SIG-M5 treated with dmso at 0.1 percent for 504 hours (cell line): ENCODE data around the gene UBAP1L.
"Not testable (repeated sequence)": the region's sequence is repeated elsewhere in the genome, so short reads cannot be mapped to it uniquely, and the experiment has no call there.

Experiments used
- DNase-seq: peaks from one replicate; lab custom pipeline; 2025; ENCODE audit not compliant: unreplicated experiment; lab: John Stamatoyannopoulos, UW

UBAP1L gene

DNA sequence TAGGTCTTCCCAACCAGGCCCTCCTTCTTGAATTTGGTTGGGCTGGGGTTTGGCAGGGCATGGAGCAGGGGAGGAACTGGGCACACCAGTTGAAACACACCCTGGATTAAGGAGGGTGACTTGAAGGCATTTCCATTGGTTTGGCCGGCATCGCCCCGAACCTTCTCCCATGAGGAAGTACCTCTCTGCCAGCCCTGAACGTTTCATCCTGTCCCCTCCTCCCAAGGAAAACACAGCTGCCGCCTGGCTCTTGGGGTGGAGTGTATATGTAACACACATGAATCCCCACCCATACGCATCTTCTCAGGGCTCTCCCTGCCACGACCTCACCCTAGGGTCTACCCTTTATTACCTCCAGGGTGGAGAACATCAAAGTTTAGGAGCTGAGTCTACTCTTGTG is 14.6 kb downstream of the UBAP1L start:
- no peak for DNase-seq

DNA sequence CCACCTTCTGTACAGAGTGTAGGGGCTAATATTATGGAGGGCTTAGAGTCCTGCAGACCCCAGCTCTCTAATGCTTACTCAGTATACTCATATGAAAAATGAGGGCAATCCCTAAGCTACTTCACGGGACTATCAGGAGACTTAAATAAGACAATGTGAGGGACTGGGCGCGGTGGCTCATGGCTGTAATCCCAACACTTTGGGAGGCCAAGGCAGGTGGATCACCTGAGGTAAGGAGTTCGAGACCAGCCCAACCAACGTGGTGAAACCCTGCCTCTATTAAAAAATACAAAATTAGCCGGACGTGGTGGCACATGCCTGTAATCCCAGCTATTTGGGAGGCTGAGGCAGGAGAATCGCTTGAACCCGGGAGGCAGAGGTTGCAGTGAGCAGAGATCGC is 15.2 kb downstream of the UBAP1L start:
- not testable (repeated sequence) for DNase-seq

DNA sequence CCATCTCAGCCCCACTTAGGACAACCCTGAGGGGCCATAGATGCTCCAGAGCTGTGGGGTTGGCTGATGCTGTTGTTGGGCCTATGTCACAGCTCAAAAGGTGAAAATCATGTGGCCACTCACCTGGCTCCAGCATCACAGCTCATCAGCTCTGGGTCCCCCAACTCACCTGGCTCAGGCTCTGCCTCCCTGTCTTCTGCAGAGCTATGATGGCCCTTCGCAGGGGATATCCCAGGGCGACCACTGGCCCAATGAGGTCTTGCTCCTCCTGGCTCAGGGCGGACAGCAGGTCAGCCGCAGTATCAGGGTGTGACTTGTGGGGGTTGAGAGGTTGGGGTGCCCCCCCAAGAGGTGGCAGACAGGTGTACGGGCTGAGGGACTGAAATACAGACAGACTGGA is 15.7 kb downstream of the UBAP1L start:
- no peak for DNase-seq

DNA sequence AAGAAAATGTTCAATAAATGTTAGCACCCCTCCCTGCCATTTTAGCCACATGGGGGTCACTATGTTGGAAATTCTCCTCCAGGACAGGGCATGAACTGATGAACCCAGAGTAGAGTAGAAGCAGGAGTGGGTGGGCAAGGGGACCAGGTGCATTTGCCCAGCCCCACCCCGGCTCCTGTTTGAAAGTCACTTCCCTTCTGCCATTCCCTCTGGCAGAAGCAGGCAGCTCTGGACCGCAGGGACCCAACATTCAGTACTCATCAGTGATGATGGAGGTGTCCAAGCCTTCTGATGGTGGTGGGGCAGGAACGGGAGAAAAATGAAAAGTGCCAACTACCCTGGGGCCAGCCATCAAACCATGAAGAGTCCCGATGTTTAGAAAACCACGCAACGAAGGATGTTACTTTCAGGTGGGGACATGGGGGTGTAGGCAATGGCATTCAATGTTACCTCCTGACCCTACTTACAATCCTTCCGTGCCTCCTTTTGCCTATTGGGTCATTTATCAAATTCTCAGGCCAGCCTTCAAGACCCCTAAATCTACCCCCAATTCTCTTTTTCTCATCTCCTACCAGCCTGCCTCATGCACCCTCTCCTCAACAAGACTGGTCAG is 17.2 kb downstream of the UBAP1L start:
- DNase-seq, result no peak

DNA sequence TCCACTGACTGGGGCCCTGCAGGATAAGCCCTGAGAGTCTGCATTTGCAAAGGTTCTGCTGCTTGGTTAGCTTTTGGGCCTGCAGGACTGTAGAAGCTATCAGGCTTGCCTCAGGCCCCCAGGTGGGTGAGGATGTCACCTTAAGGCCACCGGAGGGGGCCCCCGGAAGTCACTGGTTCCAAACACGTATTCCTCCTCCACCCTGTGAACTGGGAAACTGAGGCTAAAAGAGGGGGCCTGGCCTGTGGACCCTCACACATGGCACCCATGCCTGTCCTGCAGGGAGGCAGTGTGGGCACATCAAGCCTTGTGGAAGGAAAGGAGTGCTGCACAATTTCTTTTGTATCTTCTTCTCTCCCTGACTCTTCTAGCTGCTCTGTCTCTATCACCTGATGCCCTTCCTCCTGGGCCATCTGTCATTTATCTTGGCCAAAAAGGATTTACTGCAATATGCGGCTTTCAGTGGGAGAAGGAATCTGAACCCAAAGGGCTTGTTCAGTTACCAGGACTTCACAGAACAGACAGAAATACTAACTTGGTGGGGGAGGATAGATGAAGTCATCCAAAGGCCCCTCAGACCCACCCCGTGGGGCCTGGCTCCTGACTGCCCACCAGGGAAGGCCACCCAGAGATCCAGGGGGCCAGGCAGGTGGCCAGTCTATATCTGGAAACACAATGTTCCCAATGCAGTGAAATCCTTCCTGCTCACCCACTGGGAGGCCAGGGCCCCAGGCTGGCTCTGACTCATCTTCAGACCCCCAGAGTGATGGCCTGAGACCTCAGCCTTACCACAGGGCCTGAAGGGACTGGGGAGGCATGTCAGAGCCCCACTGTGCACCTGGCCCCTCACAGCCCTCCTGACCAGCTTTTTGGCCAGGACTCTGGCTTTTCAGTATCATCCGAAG is 18.3 kb downstream of the UBAP1L start:
- DNase-seq, result no peak

DNA sequence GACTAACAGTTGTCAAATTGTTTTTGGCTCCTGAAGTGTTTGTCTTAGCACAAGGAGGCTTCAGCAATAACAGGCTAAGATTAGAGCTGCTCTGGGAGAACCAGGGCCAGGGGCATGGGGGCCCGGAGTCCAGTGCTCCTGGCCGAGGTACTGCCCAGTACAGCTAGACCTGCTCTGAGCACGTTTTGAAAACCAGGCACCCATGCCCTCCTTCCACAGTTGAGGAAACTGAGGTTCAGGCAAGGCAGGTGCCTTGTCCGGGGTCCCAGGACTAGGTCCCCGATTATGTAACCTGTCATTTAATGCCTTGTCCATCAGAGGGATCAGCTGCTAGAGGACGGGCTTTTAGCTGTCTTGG is 19.3 kb downstream of the UBAP1L start:
- DNase-seq, result no peak

DNA sequence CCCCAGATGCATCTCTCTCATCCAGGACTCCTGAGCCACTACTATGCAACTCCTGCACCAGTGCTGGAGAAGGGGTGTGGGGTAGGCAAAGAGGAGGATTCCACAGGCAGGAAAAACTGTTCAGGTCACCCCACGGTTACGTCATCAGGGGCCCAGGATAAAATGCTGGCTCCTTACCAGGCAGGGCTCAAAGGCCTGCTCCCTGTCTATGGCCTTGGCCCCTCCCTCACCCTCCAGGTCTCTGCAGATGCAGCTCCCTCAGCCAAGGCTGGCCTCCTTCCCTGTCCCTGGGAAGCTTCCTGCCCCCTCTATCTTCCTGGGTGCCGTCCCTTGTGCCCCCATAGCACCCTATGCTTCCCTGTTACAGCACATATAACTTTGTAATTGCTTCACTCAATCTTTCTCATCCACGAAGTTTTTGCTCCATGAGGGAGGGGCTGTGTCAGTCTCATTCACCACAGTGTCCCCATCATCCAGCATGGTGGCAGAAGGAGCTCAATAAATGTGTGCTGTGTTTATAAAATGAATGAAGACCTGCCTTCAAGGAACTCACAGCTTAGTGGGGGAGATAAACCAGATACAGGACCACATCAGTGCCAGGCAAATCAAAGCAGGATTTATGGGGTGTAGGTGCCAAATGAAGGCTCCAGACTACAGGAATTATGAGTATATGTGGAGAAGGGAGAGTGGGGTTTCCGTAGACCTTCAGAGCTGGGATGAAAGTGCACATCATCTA is 19.8 kb downstream of the UBAP1L start:
- DNase-seq, result no peak

DNA sequence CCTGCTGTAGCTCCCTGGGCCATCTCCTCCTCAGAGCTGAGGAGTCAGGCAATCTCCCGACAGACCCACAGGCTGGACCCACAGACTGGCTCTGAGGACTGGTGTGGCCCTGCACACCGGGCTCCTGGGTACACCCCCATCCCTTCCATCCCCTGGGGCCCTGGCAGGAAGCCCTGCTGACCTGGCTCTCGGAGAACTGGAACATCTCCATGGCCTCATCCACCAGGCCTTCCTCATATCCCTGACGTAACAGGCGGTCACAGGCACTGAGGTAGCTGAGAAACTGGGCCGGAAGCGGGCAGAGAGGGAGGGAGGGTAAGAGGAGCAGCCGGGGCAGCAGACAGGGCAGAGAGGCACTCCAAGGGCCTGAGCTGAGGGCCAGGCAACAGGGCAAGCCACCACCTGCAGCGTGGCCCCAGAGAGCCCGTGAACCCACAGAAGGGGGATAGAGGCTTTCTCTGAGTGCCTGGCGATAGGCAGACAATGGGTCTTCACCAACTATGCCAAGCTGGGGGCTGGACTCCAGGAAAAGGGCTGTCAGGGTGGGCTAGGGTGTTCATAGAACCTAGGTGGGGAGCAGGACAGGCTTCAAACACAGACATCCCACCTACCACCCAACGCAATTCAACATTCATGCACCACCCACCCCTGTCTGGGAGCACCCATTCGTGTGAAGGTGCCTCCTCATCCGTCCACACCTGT is 20.6 kb downstream of the UBAP1L start:
- DNase-seq, result no peak

DNA sequence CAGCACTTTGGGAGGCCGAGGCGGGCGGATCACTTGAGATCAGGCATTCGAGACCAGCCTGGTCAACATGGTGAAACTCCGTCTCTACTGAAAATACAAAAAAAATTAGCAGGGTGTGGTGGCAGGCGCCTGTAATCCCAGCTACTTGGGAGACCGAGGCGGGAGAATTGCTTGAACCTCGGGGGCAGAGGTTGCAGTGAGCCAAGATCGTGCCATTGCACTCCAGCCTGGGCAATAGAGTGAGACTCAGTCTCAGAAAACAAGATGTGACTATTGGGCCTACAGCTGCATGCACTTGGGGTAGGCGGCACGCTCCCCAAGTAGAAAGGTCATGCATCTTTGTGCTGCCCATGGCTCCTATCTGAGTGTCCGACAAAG is 21.2 kb downstream of the UBAP1L start:
- not testable (repeated sequence) for DNase-seq

DNA sequence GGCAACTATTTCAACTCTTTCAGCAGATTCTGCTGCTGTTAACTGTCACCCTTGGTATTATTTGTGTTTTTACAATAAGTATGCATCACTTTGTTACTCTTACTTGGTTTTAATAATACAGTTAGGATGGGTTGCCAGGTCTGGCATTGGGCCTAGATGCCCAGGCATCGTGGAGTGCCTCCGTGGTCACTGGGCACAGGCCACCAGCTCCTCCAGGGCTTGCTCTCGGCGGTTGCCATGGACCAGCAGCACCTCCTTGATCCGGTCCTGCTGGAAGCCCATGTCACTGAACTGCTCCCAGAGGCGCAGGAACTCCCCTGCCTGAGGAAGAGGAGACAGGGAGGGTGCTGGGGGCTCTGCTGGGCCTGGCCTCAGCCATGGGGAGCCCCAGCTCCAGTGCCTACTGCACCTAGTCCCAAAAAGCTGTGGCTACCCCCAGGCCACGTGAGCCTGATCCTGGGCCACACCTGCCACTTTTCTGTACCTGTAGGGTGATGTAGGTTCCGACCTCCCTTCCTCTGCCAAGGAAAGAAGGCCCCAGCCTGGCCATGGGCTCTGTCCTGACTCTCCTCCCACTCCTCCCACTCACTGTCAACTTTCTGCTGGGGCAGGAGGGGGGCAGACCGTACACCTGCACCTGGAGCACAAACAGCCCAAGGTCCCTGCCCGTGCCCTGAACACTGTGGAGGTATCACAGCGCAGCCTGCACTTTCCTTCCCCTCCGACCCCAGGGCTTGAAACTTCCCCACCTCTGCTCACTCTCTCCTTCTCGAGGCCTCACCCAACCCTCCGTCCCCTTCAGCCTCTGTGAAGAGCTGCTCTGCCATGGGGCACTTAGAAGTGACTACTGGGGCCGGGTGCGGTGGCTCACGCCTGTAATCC is 21.8 kb downstream of the UBAP1L start:
- DNase-seq, result no peak

DNA sequence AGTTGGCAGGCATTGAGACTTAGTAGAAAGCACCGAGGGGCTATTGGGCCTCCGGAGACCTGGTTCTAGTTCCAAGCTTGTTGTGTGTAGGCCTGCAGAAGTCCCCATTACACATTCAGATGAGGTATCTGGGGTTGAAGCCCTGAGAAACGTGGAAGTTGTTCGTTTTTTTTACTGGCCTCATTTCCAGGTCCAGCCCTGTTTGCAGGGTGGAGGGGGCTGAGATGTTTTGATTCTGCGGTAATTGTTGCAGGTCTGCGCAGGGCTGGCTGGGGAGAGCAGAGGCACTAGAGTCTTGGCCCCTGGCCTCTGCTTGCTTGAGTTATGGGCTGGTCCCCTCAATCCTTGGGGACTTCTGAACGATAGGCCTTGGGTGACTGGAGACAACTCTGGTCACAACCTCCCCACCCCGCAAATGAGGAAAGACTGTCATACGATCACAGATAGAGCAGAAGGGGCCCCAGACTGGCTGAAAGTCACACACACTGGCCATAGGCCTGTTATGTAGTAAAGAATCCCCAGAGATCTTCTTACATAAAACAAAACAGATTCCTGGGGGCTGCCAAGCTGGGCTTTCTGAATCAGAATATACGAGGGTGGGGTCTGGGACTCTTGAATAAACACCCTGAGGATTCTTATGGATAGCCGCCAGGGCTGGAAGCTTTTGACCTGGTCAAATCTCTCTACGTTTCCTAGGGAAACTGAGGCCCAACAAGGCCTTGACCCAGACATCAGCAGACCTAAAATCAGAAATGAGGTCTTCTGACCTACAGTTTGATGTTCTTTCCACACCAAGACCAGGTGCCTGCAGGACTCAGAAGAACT is 22.8 kb downstream of the UBAP1L start:
- DNase-seq, result no peak

DNA sequence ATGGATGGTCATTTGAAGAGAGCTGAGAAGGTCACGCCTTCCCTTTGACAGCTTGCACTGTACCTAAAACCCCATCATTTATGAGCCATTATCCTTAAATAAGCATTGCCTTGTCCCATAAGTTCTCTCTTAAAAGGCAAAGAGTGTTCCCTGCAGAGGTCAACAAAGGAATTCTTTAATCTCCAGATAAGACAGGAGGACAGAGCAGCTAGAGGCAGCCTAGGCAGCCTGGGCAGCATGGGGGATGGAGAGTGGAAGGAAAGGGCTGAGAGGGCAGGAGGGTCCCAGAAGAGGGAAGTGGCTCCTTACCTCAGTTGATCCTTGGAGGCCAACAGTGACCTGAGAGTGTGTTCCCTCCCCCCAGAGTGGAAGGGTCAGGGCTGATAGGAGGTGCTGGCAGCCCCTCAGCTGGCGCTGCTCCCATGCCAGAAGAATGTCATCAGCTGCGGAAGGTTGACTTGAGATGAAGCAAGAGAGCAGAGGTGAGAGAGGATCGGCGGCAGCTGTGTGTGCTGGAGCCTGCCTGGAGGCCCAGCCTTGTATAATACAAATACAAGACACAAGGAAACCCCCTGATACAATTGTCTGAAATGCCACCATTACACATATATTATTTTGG is 25.7 kb downstream of the UBAP1L start:
- no peak for DNase-seq

DNA sequence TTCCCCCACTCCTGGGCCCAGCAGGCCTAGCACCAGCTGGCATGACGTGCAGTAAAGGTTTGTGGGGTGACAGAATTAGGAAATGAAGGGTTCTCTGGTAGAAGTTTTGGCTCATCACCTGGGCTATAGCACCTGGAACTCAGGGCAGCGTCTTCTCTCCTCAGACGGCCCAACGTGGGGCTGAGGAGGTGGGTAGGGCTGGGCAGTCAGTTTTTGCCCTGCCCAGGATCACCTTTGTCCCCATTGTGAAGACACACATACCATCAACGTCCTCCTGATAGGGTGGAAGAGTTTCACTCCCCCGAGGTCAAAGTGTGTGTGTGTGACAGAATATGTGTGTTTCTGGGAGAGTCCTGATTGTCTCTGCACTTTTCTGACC is 26.4 kb downstream of the UBAP1L start:
- no peak for DNase-seq

DNA sequence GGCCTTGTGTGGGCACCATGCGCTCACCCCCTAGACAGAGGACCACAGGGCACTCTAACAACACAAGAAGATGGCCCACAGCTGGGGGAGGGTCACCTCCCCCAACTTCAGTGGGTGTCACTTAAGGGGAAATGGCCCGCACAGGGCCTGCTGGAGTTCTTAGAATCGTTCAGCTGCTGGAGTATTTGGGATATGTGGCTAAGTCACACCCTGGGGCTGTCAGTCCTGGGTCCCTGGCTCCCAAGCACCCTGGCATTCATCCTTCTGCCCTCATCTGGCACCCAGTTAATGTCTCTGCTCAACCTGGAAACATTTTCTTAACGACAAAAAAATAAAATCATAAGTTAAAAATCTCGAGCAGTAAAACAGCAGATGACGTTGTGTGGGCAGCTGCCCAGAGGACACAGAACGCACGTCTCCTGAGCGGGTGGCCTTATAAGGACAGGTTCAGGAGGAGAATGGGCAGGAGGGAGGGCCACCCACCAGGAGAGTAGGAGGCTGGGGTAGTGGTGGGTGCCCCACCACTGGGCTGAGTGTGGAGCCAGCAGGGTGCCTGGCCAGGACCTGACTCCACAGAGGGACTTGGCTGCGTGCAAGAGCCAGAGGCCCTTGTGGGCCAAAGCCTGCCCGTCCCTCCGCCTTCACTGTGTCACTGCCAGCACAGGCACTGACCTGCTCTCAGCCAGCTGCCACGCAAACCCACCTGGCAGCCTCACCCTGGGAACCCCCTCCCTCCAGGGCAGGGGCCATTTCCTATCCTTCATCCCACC is 26.9 kb downstream of the UBAP1L start:
- no peak for DNase-seq

DNA sequence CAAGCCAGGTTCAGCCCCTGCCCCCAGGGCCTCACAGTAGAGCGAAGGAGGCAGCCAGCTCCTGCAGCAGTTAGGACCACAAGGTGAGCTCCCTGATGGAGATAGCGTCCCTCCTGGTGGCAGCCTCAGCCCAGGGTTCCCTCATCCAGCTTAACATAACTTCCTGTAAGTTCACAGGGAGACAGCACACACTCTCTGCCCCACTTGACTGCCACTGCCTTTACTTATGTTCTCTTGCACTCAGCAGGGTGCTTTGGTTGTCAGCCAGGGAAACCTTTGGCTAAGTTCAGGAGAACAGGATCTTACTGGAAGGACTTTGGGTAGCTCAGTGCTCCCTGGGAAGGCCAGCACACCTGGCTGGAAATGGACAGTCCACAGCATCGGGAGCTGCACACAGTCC is 27.6 kb downstream of the UBAP1L start:
- DNase-seq, result no peak

DNA sequence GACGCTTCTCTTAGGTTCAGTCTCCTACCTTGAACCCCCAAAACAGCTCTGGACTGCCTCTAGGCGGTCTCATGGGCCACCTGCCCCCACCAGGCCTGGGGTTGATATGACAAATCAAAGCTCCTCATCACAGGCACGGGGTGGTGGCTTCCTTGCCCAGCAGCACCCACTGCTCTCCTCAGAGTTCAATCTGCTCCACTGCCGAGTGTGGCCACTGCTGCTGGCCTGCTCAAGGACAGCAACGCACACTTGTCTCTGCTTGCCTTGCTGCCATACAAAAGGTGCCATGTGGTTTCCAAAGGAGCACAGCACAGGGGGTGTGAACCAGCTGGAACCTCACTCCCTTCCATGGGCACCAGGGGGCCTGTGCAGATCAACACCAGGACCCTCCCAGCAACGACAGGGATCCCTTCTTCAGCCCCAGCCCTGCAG is 28.3 kb downstream of the UBAP1L start:
- no peak for DNase-seq

DNA sequence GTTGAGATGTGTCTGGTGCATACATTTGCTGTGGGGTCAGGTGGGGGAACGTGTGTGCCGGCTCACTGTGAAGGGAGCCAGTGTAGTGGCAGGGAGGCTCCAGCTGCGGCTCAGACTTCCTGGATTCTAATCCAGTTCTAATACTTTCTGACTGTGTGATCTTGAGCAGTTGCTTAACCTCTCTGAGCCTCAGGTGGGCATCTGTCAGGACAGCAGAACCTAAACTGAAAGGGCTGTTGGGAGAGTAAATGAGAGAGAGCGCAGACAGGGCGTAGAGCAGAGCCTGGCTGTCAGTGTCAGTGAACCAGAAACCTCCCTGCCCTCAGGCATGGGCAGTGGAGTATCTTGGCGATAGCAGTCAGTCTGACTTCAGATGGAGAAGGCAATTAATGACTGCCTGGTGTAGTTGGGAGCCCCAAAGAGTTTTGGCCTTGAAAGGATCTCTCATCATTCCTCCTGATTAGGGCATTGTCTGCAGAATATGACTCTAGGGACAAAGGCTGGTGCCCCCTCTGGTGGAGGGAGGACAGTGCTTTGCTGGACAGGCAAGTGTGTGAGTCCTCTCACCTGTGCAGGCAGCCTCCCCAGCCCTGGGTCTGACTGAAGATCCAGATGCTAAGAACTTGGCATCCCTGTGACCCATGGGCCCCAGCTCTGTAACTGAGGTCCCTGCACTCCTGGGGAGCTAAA is 28.9 kb downstream of the UBAP1L start:
- peak; percentile 10 for DNase-seq

DNA sequence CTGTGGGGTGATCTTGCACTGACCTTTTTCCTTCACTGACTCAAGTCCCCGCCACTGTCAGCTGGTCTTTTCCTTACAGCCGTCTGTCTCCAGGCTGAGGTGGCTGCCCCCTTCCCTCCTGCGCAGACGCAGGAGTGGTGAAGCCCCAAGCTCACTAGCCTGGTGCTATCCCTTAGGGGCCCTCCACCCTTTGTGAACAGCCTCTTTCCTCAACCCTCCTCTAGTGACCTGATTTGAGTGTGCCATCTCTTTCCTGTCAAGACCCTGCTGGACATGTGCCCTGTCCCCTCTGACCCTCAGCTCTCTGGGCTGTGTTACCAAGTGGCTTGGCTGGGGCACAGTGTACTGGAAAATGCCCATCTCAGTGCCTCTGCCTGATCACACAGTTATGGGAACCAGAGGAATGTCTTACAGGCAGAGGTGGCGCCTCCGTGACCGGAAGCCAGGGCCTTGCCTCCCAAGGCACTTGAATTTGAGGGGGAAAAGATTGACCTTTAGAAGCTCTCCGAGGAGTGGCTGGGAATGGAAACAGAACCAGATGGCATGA is 29.7 kb downstream of the UBAP1L start:
- no peak for DNase-seq
